ENCODE data around the gene JRKL.
A peak's percentile ranks its signal among the peaks of the same experiment; 100 is the strongest.

The JRKL gene

DNA sequence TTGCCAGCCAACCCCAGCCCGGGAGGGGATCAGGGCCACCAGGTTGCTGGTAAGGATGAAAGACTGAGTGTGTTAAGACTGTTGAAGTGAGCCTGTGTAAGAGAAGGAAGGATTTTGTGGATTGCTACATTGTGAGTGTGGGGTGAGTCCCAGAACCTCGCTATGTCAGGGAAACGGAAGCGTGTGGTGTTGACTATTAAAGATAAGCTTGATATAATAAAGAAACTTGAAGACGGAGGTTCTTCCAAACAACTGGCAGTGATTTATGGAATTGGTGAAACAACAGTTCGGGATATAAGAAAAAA lies 627 bp downstream of the JRKL start:
- Mint-ChIP-seq H3K9me3 (peaks cover 38% of the 10 kb centered on the region), H3K36me3 (ENCODE audit: low read depth) (peaks cover 35% of the 10 kb centered on the region), H3K27me3 (ENCODE audit: low read depth, poor library complexity) (no peaks in the 10 kb centered on the region), H3K4me3 (peak overlapping the region; percentile 95), H3K4me1 (peaks cover 31% of the 10 kb centered on the region), H3K27ac (peak overlapping the region; percentile 3)
- TF ChIP-seq, protein P1, sequence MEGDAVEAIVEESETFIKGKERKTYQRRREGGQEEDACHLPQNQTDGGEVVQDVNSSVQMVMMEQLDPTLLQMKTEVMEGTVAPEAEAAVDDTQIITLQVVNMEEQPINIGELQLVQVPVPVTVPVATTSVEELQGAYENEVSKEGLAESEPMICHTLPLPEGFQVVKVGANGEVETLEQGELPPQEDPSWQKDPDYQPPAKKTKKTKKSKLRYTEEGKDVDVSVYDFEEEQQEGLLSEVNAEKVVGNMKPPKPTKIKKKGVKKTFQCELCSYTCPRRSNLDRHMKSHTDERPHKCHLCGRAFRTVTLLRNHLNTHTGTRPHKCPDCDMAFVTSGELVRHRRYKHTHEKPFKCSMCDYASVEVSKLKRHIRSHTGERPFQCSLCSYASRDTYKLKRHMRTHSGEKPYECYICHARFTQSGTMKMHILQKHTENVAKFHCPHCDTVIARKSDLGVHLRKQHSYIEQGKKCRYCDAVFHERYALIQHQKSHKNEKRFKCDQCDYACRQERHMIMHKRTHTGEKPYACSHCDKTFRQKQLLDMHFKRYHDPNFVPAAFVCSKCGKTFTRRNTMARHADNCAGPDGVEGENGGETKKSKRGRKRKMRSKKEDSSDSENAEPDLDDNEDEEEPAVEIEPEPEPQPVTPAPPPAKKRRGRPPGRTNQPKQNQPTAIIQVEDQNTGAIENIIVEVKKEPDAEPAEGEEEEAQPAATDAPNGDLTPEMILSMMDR (IDR thresholded peaks at IDR 0.05) = no peak
- DNase-seq = no peak

DNA sequence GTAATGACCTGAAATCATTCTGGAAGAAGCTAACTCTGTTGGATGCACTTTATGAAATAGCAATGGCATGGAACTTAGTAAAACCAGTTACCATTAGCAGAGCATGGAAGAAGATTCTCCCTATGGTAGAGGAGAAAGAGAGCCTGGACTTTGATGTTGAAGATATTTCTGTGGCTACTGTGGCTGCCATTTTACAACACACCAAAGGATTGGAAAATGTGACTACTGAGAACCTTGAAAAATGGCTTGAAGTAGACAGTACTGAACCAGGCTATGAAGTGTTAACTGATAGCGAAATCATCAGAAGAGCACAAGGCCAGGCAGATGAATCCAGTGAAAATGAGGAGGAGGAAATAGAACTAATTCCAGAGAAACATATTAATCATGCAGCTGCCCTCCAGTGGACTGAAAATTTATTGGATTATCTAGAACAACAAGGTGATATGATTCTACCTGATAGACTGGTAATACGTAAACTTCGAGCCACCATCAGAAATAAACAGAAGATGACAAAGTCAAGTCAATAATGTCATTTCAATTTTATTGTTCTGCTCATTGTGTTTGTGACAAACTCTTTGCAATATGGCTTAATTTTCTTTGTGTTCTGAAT lies 2.0 kb downstream of the JRKL start:
- H3K4me3 Mint-ChIP-seq = peak overlapping the region; percentile 95

DNA sequence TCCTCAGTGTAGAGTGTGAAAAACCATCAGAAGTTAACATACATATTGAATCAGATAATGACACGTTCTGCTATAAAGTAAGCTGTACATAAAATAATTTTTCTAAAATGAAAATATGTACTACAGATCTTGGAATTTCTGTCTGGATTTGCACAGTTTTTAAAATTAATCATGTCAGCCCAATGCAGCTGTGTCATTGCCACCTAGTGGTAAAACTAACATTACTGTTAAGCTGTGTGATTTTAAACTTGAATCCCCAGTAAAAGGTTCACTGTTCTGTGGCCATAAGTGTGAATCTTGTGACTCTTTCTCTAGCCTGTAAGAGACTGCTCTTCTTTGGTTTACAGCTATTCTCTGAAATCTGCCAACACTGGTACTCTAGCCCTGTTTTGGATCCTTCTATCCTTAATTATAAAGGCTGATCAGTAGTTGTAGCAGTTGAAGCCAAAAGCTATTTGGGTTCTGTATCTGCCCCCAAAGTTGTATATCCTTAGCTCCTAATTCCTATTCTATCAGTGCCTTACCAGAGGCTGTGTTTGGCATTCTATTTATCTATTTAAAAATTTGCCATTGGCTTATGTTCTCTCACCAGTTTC lies 4.0 kb downstream of the JRKL start:
- Mint-ChIP-seq H3K36me3 (ENCODE audit: low read depth) (peaks cover 31% of the 10 kb centered on the region), H3K4me3 (no peak overlapping the region), H3K4me1 (peaks cover 11% of the 10 kb centered on the region), H3K9me3 (peaks cover 45% of the 10 kb centered on the region), H3K27ac (no peak overlapping the region), H3K27me3 (ENCODE audit: low read depth, poor library complexity) (no peaks in the 10 kb centered on the region)
- DNase-seq = no peak
- TF ChIP-seq, protein P1 (IDR thresholded peaks at IDR 0.05) = peak; percentile 36

More for the DNA sequence above, 2.0 kb downstream of the JRKL start:
- DNase-seq = no peak
- H3K27me3 Mint-ChIP-seq (ENCODE audit: low read depth, poor library complexity) = no peaks in the 10 kb centered on the region
- H3K27ac Mint-ChIP-seq = no peak overlapping the region
- TF ChIP-seq, protein P1 (IDR thresholded peaks at IDR 0.05) = no peak
- peaks cover 31% of the 10 kb centered on the region for H3K4me1 Mint-ChIP-seq
- H3K36me3 Mint-ChIP-seq (ENCODE audit: low read depth) = peaks cover 31% of the 10 kb centered on the region
- peaks cover 38% of the 10 kb centered on the region for H3K9me3 Mint-ChIP-seq

DNA sequence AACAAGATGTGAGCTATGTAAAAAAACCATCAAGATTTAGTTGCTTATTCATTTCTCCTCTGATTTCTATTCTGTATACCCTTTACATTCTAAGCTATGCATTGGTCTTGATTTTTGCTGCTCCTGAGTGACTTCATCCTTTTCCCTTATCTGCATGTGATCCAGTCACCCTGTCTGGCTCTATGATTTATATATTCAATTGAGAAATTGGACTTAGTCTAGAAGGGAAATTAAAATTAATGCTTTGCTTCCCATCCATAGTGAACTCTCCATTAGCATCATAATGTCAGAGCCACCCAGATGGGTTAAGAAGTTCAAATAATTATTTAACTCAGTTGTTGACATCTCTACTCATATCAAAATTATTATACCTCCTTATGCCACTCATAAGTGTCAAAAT lies 5.0 kb downstream of the JRKL start:
- peaks cover 45% of the 10 kb centered on the region for H3K9me3 Mint-ChIP-seq
- H3K4me1 Mint-ChIP-seq = peaks cover 10% of the 10 kb centered on the region
- H3K36me3 Mint-ChIP-seq (ENCODE audit: low read depth) = peaks cover 31% of the 10 kb centered on the region
- no peaks in the 10 kb centered on the region for H3K27me3 Mint-ChIP-seq (ENCODE audit: low read depth, poor library complexity)
- no peak for DNase-seq
- TF ChIP-seq, protein P1 (IDR thresholded peaks at IDR 0.05) = no peak
- no peak overlapping the region for H3K27ac Mint-ChIP-seq
- H3K4me3 Mint-ChIP-seq = no peak overlapping the region

DNA sequence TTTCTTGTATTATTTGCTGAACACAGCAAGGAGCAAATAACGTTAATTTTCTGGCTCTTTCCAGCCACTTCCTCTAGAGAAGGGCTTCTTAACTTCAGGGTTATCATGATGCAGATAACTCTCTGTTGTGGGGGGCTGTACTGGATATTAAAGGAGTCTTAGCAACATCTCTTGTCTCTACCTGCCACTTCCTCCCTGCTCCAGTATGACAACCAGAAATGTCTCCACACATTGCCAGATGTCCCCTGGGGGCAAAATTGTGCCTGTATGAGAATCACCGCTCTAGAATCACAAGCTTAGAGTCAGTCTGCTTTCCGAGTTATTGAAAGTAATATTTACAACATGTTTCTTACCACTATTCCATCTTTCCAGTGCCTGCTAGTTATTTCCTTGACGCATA lies 6.8 kb downstream of the JRKL start:
- DNase-seq = no peak
- Mint-ChIP-seq H3K9me3 (peaks cover 26% of the 10 kb centered on the region), H3K4me1 (no peaks in the 10 kb centered on the region), H3K27ac (no peak overlapping the region), H3K4me3 (no peak overlapping the region), H3K27me3 (ENCODE audit: low read depth, poor library complexity) (no peaks in the 10 kb centered on the region), H3K36me3 (ENCODE audit: low read depth) (peaks cover 13% of the 10 kb centered on the region)
- TF ChIP-seq, protein P1 (IDR thresholded peaks at IDR 0.05) = no peak

DNA sequence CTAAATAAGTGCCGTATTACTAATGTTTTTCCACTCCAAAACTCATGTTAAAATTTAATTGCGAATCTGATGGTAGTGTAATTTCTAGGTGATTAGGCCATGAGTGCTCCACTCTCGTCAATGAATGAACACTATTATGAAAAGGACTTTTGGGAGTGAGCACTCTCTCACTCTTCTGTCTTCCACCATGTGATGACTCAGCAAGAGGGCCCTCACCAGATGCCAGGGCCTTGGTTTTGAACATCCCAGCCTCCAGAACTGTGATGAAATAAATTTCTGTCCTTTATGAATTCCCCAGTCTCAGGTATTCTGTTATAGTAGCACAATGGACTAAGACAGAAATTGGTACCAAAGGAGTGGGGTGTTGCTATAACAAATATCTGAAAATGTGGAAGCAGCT lies 8.1 kb downstream of the JRKL start:
- DNase-seq = no peak
- H3K27me3 Mint-ChIP-seq (ENCODE audit: low read depth, poor library complexity) = no peaks in the 10 kb centered on the region
- TF ChIP-seq, protein P1 (IDR thresholded peaks at IDR 0.05) = no peak
- H3K36me3 Mint-ChIP-seq (ENCODE audit: low read depth) = peaks cover 1% of the 10 kb centered on the region
- H3K9me3 Mint-ChIP-seq = peaks cover 14% of the 10 kb centered on the region
- H3K4me1 Mint-ChIP-seq = no peaks in the 10 kb centered on the region
- no peak overlapping the region for H3K4me3 Mint-ChIP-seq
- H3K27ac Mint-ChIP-seq = no peak overlapping the region

All from nephron progenitor cell (in vitro differentiated cells).